HepG2 (cell line): Measurements from ENCODE around the gene DOLK. TPM values are rescaled to one million over a fixed set of nuclear protein-coding genes. Genes with fewer than 3 reads are reported as not detected.

ENCODE experiments used
- BHLHE40 ChIP-seq: IDR thresholded peaks from 2 replicates; pipeline ENCODE4 v1.6.1; 2011; ENCODE audit warnings: low read length, improper control_type of control experiment
- NFE2L2 ChIP-seq: fragments of 150-350 bp; IDR thresholded peaks from 2 replicates; pipeline ENCODE4 v1.6.1; 2014; ENCODE audit warnings: low read length
- SALL2 ChIP-seq: sonication (generic); formaldehyde crosslinking; IDR thresholded peaks from 2 replicates; pipeline ENCODE4 v1.8.1; 2023; ENCODE audit warnings: mild to moderate bottlenecking, missing genetic modification reagents, inconsistent platforms
- YEATS2 ChIP-seq: sonication (generic); formaldehyde crosslinking; IDR thresholded peaks from 2 replicates; pipeline ENCODE4 v1.4.0; 2020; ENCODE audit warnings: missing genetic modification reagents, borderline replicate concordance
- ZFP36L1 ChIP-seq: sonication (generic); formaldehyde crosslinking; IDR thresholded peaks from 2 replicates; pipeline ENCODE4 v1.8.0; 2022; ENCODE audit warnings: mild to moderate bottlenecking, missing genetic modification reagents, moderate library complexity
- ZNF274 ChIP-seq: sonication (generic); formaldehyde crosslinking; IDR thresholded peaks from 2 replicates; pipeline ENCODE4 v1.5.1; 2020; ENCODE audit warnings: mild to moderate bottlenecking, missing genetic modification reagents
- ZNF33A ChIP-seq: sonication (generic); formaldehyde crosslinking; IDR thresholded peaks from 2 replicates; pipeline ENCODE4 v1.5.1; 2020; ENCODE audit warnings: missing genetic modification reagents, mild to moderate bottlenecking, moderate library complexity, borderline replicate concordance
- ZNF441 ChIP-seq: sonication (generic); formaldehyde crosslinking; IDR thresholded peaks from 2 replicates; pipeline ENCODE4 v1.7.0; 2021; ENCODE audit warnings: missing genetic modification reagents, borderline replicate concordance
- ZNF468 ChIP-seq: sonication (generic); formaldehyde crosslinking; IDR thresholded peaks from 2 replicates; pipeline ENCODE4 v1.8.0; 2022; ENCODE audit warnings: mild to moderate bottlenecking, moderate library complexity, missing genetic modification reagents
- ZNF672 ChIP-seq: sonication (generic); formaldehyde crosslinking; IDR thresholded peaks from 2 replicates; pipeline ENCODE4 v1.8.1; 2022; ENCODE audit warnings: missing genetic modification reagents
- ZZZ3 ChIP-seq: sonication (generic); formaldehyde crosslinking; IDR thresholded peaks from 2 replicates; pipeline ENCODE4 v1.4.0; 2020; ENCODE audit warnings: missing genetic modification reagents, mild to moderate bottlenecking, borderline replicate concordance
- polyA plus RNA-seq, 8 experiments: library from polyadenylated mRNA; depleted of rRNA in 3 of 8; stranded (reverse) in 7 of 8; unstranded in 1 of 8; fragments of >200 nt; fragmentation: Illumina TruSeq in 4 of 8; extraction: Trizol in 4 of 8; gene quantifications; 2 replicates each; pipeline versions ENCODE4 v1.2.1 to v1.2.3, GENCODE V29; 2011 to 2016; ENCODE audit warnings: low read depth in 4 of 8, missing spikeins in 1 of 8, mixed read lengths in 1 of 8; ENCODE audit not compliant: insufficient read depth in 1 of 8
- total RNA-seq, 5 experiments: library from RNA; depleted of rRNA; stranded (reverse); fragments of >200 nt; fragmentation: Illumina TruSeq; extraction: Trizol; gene quantifications; 2 replicates each; pipeline ENCODE4 v1.2.3, GENCODE V29; 2016; ENCODE audit warnings: low read depth in 1 of 5
- TF ChIP-seq, protein P1 (sequence below): sonication (generic); formaldehyde crosslinking; IDR thresholded peaks from 2 replicates; pipeline ENCODE4 v1.9.0; 2021; ENCODE audit warnings: missing genetic modification reagents, mild to moderate bottlenecking, borderline replicate concordance
- TF ChIP-seq, protein P2 (sequence below): sonication (generic); formaldehyde crosslinking; IDR thresholded peaks from 2 replicates; pipeline ENCODE4 v1.5.1; 2020; ENCODE audit warnings: missing genetic modification reagents, mild to moderate bottlenecking, borderline replicate concordance
- TF ChIP-seq, protein P3 (sequence below): sonication (generic); formaldehyde crosslinking; IDR thresholded peaks from one replicate; pipeline ENCODE4 v1.5.1; 2020; ENCODE audit warnings: mild to moderate bottlenecking, missing genetic modification reagents; ENCODE audit errors: not compliant biosample characterization
- TF ChIP-seq, protein P4 (sequence below): sonication (generic); formaldehyde crosslinking; IDR thresholded peaks from 2 replicates; pipeline ENCODE4 v1.5.1; 2020; ENCODE audit warnings: missing genetic modification reagents, mild to moderate bottlenecking, borderline replicate concordance
- TF ChIP-seq, protein P5 (sequence below): fragments of 450-650 bp; IDR thresholded peaks from 2 replicates; pipeline ENCODE4 v1.6.1; 2016

Gene DOLK
- total and polyA plus RNA-seq, 2 of the 13 experiments (the other 11 are each of a cell fraction or from before 2014, with no cell fraction given) = 15.4 to 18.7 TPM

DNA sequence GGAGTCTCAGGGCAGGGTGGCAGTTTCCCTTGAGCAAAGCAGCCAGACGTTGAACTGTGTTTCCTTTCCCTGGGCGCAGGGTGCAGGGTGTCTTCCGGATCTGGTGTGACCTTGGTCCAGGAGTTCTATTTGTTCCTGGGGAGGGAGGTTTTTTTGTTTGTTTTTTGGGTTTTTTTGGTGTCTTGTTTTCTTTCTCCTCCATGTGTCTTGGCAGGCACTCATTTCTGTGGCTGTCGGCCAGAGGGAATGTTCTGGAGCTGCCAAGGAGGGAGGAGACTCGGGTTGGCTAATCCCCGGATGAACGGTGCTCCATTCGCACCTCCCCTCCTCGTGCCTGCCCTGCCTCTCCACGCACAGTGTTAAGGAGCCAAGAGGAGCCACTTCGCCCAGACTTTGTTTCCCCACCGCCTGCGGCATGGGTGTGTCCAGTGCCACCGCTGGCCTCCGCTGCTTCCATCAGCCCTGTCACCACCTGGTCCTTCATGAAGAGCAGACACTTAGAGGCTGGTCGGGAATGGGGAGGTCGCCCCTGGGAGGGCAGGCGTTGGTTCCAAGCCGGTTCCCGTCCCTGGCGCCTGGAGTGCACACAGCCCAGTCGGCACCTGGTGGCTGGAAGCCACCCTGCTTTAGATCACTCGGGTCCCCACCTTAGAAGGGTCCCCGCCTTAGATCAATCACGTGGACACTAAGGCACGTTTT, 30.1 kb downstream of the DOLK start (continued):
- TF ChIP-seq BHLHE40 (no peak), ZNF33A (no peak), NFE2L2 (no peak), ZNF274 (CRISPR knock-in tag) (0 out of 2 replicates have a peak, but pooled peaks have one; percentile 29), ZNF672 (CRISPR knock-in tag) (no peak), ZZZ3 (no peak), ZFP36L1 (no peak), ZNF468 (no peak), ZNF441 (CRISPR knock-in tag) (peak; percentile 63; the same call in 1 of the 2 replicates), YEATS2 (CRISPR knock-in tag) (no peak), SALL2 (no peak)
- TF ChIP-seq, protein P1, sequence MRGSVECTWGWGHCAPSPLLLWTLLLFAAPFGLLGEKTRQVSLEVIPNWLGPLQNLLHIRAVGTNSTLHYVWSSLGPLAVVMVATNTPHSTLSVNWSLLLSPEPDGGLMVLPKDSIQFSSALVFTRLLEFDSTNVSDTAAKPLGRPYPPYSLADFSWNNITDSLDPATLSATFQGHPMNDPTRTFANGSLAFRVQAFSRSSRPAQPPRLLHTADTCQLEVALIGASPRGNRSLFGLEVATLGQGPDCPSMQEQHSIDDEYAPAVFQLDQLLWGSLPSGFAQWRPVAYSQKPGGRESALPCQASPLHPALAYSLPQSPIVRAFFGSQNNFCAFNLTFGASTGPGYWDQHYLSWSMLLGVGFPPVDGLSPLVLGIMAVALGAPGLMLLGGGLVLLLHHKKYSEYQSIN (CRISPR knock-in tag) = no peak
- TF ChIP-seq, protein P2, sequence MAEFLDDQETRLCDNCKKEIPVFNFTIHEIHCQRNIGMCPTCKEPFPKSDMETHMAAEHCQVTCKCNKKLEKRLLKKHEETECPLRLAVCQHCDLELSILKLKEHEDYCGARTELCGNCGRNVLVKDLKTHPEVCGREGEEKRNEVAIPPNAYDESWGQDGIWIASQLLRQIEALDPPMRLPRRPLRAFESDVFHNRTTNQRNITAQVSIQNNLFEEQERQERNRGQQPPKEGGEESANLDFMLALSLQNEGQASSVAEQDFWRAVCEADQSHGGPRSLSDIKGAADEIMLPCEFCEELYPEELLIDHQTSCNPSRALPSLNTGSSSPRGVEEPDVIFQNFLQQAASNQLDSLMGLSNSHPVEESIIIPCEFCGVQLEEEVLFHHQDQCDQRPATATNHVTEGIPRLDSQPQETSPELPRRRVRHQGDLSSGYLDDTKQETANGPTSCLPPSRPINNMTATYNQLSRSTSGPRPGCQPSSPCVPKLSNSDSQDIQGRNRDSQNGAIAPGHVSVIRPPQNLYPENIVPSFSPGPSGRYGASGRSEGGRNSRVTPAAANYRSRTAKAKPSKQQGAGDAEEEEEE (CRISPR knock-in tag) = no peak
- TF ChIP-seq, protein P3, sequence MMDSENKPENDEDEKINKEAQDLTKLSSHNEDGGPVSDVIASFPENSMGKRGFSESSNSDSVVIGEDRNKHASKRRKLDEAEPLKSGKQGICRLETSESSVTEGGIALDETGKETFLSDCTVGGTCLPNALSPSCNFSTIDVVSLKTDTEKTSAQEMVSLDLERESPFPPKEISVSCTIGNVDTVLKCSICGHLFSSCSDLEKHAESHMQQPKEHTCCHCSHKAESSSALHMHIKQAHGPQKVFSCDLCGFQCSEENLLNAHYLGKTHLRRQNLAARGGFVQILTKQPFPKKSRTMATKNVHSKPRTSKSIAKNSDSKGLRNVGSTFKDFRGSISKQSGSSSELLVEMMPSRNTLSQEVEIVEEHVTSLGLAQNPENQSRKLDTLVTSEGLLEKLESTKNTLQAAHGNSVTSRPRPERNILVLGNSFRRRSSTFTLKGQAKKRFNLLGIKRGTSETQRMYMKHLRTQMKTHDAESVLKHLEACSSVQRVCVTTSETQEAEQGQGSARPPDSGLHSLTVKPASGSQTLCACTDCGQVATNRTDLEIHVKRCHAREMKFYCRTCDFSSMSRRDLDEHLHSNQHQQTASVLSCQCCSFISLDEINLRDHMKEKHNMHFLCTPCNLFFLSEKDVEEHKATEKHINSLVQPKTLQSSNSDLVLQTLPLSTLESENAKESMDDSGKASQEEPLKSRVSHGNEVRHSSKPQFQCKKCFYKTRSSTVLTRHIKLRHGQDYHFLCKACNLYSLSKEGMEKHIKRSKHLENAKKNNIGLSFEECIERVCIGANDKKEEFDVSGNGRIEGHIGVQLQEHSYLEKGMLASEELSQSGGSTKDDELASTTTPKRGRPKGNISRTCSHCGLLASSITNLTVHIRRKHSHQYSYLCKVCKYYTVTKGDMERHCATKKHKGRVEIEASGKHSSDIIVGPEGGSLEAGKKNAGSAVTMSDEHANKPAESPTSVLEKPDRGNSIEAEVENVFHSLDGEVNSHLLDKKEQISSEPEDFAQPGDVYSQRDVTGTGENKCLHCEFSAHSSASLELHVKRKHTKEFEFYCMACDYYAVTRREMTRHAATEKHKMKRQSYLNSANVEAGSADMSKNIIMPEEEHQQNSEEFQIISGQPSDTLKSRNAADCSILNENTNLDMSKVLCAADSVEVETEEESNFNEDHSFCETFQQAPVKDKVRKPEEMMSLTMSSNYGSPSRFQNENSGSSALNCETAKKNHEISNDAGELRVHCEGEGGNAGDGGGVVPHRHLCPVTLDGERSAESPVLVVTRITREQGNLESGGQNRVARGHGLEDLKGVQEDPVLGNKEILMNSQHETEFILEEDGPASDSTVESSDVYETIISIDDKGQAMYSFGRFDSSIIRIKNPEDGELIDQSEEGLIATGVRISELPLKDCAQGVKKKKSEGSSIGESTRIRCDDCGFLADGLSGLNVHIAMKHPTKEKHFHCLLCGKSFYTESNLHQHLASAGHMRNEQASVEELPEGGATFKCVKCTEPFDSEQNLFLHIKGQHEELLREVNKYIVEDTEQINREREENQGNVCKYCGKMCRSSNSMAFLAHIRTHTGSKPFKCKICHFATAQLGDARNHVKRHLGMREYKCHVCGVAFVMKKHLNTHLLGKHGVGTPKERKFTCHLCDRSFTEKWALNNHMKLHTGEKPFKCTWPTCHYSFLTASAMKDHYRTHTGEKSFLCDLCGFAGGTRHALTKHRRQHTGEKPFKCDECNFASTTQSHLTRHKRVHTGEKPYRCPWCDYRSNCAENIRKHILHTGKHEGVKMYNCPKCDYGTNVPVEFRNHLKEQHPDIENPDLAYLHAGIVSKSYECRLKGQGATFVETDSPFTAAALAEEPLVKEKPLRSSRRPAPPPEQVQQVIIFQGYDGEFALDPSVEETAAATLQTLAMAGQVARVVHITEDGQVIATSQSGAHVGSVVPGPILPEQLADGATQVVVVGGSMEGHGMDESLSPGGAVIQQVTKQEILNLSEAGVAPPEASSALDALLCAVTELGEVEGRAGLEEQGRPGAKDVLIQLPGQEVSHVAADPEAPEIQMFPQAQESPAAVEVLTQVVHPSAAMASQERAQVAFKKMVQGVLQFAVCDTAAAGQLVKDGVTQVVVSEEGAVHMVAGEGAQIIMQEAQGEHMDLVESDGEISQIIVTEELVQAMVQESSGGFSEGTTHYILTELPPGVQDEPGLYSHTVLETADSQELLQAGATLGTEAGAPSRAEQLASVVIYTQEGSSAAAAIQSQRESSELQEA (CRISPR knock-in tag) = no peak
- TF ChIP-seq, protein P4, sequence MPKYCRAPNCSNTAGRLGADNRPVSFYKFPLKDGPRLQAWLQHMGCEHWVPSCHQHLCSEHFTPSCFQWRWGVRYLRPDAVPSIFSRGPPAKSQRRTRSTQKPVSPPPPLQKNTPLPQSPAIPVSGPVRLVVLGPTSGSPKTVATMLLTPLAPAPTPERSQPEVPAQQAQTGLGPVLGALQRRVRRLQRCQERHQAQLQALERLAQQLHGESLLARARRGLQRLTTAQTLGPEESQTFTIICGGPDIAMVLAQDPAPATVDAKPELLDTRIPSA (CRISPR knock-in tag) = no peak
- TF ChIP-seq, protein P5, sequence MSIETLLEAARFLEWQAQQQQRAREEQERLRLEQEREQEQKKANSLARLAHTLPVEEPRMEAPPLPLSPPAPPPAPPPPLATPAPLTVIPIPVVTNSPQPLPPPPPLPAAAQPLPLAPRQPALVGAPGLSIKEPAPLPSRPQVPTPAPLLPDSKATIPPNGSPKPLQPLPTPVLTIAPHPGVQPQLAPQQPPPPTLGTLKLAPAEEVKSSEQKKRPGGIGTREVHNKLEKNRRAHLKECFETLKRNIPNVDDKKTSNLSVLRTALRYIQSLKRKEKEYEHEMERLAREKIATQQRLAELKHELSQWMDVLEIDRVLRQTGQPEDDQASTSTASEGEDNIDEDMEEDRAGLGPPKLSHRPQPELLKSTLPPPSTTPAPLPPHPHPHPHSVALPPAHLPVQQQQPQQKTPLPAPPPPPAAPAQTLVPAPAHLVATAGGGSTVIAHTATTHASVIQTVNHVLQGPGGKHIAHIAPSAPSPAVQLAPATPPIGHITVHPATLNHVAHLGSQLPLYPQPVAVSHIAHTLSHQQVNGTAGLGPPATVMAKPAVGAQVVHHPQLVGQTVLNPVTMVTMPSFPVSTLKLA = no peak
